Transverse colon (tissue), 4 donors: ENCODE data around the gene SYDE2. TPM values are rescaled to one million over a fixed set of nuclear protein-coding genes. Genes with fewer than 3 reads are reported as not detected.
"Not testable (repeated sequence)": the region's sequence is repeated elsewhere in the genome, so short reads cannot be mapped to it uniquely, and the experiment has no call there.

Experiments used
- DNase-seq: peaks from one replicate; pipeline ENCODE4 v3.0.0-alpha.2; 2019
- H3K27ac ChIP-seq, 4 donors: fragments of 200-600 bp; sonication (generic); 2 replicates each; pipeline ENCODE4 v1.5.1; 2016 to 2018; ENCODE audit warnings: inconsistent platforms in 4 of 4
- H3K27me3 ChIP-seq: fragments of 200-600 bp; sonication (generic); 2 replicates; pipeline ENCODE4 v1.5.1; 2017; ENCODE audit warnings: inconsistent platforms
- H3K36me3 ChIP-seq, 4 donors: fragments of 200-600 bp; sonication (generic); 2 replicates each; pipeline ENCODE4 v1.5.1; 2017 to 2019; ENCODE audit warnings: inconsistent platforms in 4 of 4
- H3K4me1 ChIP-seq, 4 donors: fragments of 200-600 bp; sonication (generic); 2 replicates each; pipeline ENCODE4 v1.5.1; 2017 to 2020; ENCODE audit warnings: inconsistent platforms in 4 of 4
- H3K4me3 ChIP-seq, 4 donors: fragments of 200-600 bp; sonication (generic); 1 replicate in 1 of 4; 2 replicates in 3 of 4; pipeline versions ENCODE4 v1.5.1 to v1.6.1; 2017 to 2019; ENCODE audit warnings: inconsistent platforms in 4 of 4
- H3K9me3 ChIP-seq, 2 donors: fragments of 200-600 bp; sonication (generic); 2 replicates each; pipeline ENCODE4 v1.5.1; 2017 to 2019; ENCODE audit warnings: inconsistent platforms in 2 of 2
- CTCF ChIP-seq, 5 experiments: fragments of 200-600 bp in 3 of 5; fragments of 450-650 bp in 2 of 5; sonication (generic) in 3 of 5; IDR thresholded peaks; 1 replicate in 2 of 5; 2 replicates in 3 of 5; pipeline ENCODE4 v1.5.1; 2016 to 2017; ENCODE audit warnings: antibody characterized with exemption in 5 of 5, inconsistent platforms in 3 of 5, mild to moderate bottlenecking in 2 of 5, moderate library complexity in 1 of 5
- EP300 ChIP-seq: sonication (generic); formaldehyde crosslinking; IDR thresholded peaks from one replicate; pipeline ENCODE4 v1.6.1; 2017; ENCODE audit warnings: antibody characterized with exemption, low read depth
- POLR2A ChIP-seq: fragments of 450-650 bp; IDR thresholded peaks from one replicate; pipeline ENCODE4 v1.6.1; 2016; ENCODE audit warnings: antibody characterized with exemption, mild to moderate bottlenecking, moderate library complexity
- POLR2AphosphoS5 ChIP-seq, 3 donors: sonication (generic); formaldehyde crosslinking; IDR thresholded peaks; one replicate each; pipeline ENCODE4 v1.6.1; 2016; ENCODE audit warnings: antibody characterized with exemption in 3 of 3
- WGBS, 2 donors: methylation state at CpG; one replicate each; pipeline ENCODE4 v1.1.5; 2018; ENCODE audit warnings: low coverage in 1 of 2; 5-methylcytosine and 5-hydroxymethylcytosine counted together
- in situ Hi-C, 4 donors: fragments of 200-750 bp; cut with MboI; loops; one replicate each; pipeline versions ENCODE4 v1.15.0 to v1.15.1; 2017; ENCODE audit warnings: low sequenced_read_pairs in 3 of 4, low pct_ligation_motif_present in 1 of 4, low pct_unique_long_range_greater_than_20kb in 1 of 4
- intact Hi-C: fragments of 100-400 bp; cut with DNase I; formaldehyde crosslinking; loops from one replicate; pipeline ENCODE4 v1.15.1; 2023; ENCODE audit warnings: low total_unique reads
- total RNA-seq, 4 donors: library from RNA; depleted of rRNA; stranded (reverse); fragments of >200 nt; gene quantifications; one replicate each; pipeline ENCODE4 v1.1.0, GENCODE V29; 2016

Gene SYDE2
- total RNA-seq, 4 donors from 2014 or later = 10.1 to 28.8 (median 15.4) TPM

DNA sequence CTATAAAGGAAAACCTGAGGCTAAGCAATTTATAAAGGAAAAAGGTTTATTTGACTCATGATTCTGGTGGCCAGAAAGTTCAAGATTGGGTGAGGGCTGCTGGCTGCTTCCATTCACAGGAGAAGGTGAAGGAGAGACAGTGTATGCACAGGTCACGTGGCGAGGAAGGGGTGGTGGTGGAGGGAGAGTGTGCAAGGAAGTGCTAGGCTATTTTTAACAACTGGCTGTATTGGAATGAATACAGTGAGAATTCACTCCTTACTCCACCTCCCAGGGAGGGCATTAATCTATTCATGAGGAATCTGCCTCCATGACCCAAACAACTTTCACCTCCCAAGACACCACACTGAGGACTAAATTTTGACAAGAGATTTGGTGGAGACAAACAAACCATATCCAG, 51.0 kb downstream of the SYDE2 start:
- H3K36me3 ChIP-seq = no peaks in the 10 kb centered on the region
- no peak overlapping the region for H3K4me3 ChIP-seq
- WGBS, 2 donors = 37% methylated on average over 2 of the region's 2 CpGs; no CpG with 5 or more reads in 1 of the 2 donors
- no peak for DNase-seq
- H3K4me1 ChIP-seq = peaks cover 0 to 8% (median 0%) of the 10 kb centered on the region in 4 donors
- in situ Hi-C loops = no loop called here
- no peaks in the 10 kb centered on the region for H3K9me3 ChIP-seq
- no peaks in the 10 kb centered on the region for H3K27me3 ChIP-seq
- TF ChIP-seq POLR2AphosphoS5 (IDR thresholded peaks at IDR 0.05) (no peak), POLR2A (no peak), CTCF (IDR thresholded peaks at IDR 0.05) (no peak), EP300 (no peak)
- no peak overlapping the region for H3K27ac ChIP-seq
- intact Hi-C loops = no loop called here

- in situ Hi-C loops = no loop called here
- H3K4me1 ChIP-seq = peaks cover 0 to 9% (median 0%) of the 10 kb centered on the region in 4 donors
- no peak for TF ChIP-seq POLR2A
- TF ChIP-seq EP300 = no peak
- TF ChIP-seq POLR2AphosphoS5 (IDR thresholded peaks at IDR 0.05) = no peak
- TF ChIP-seq CTCF (IDR thresholded peaks at IDR 0.05) = no peak
Observed at GRCh38 chr1:85148524-85149250, 52.1 kb downstream of the SYDE2 start.

GRCh38 chr1:85146972-85147359, 53.9 kb downstream of the SYDE2 start:
- DNase-seq = no peak
- Histone ChIP-seq H3K4me1 (peaks cover 0 to 9% (median 0%) of the 10 kb centered on the region in 4 donors), H3K27ac (no peak overlapping the region), H3K27me3 (no peaks in the 10 kb centered on the region), H3K36me3 (no peaks in the 10 kb centered on the region), H3K9me3 (no peaks in the 10 kb centered on the region), H3K4me3 (no peak overlapping the region)
- intact Hi-C loops (no loop called here), in situ Hi-C loops (no loop called here)
- TF ChIP-seq EP300 (no peak), CTCF (IDR thresholded peaks at IDR 0.05) (peak in 1 of 5 experiments; percentile 7)

More at GRCh38 chr1:85148524-85149250, 52.1 kb downstream of the SYDE2 start:
- DNase-seq = no peak
- Histone ChIP-seq H3K27ac (no peak overlapping the region), H3K36me3 (no peaks in the 10 kb centered on the region), H3K27me3 (no peaks in the 10 kb centered on the region), H3K9me3 (no peaks in the 10 kb centered on the region), H3K4me3 (no peak overlapping the region)
- intact Hi-C loops = no loop called here

GRCh38 chr1:85146298-85146971, 54.4 kb downstream of the SYDE2 start:
- in situ Hi-C loops, H3K36me3 ChIP-seq, DNase-seq, H3K27me3 ChIP-seq, H3K4me3 ChIP-seq, H3K9me3 ChIP-seq, intact Hi-C loops, H3K4me1 ChIP-seq, H3K27ac ChIP-seq: not testable (repeated sequence)
- WGBS, 2 donors = 58 to 61% methylated on average over 6 of the region's 6 CpGs
- TF ChIP-seq POLR2AphosphoS5 (IDR thresholded peaks at IDR 0.05) = peak in 1 of 3 donors; percentile 30
